ENCODE results near the gene TFCP2.
A peak's percentile ranks its signal among the peaks of the same experiment; 100 is the strongest.

The TFCP2 gene

DNA sequence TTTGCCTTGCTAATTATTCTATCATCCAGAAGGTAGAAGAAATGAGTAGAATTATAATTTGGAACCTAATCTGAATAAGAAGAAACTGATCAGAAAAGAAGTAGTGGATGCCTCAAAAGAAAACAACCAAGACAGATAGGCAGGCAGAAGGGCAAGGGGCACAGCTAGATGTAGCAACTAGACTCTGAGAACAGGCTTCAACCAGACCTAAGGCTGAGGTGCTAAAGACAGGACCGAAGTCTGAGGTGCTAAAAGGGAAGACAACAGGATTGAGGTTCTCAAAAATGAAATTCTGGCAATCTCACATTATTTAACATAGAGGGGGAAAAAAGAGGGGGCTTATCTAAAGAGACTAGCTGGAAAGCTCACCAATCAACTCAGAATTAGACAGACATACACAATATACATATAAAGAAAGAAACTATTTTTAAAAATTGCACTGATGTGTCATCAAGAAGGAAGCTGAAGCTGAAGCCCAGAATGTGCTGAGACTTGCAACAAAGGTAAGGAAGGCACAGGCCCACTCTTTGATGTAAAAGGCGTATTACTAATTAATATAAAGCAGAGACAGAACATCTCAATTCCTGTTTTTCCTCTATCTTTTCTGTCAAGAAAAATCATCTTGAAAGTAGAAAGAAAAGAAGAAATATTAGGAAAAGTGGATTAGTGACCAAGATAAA is 45.7 kb downstream of the TFCP2 start:
- Histone ChIP-seq H3K27me3 (replicated peaks; ENCODE audit: insufficient read depth, low read length) (no peaks in the 10 kb centered on the region), H3K4me3 (ENCODE audit: low read length) (no peak overlapping the region), H3K9me2 (replicated peaks; ENCODE audit: insufficient read depth, low read length) (no peaks in the 10 kb centered on the region), H3K4me2 (ENCODE audit: low read depth, low read length) (peak overlapping the region; percentile 48), H3K9me3 (replicated peaks; ENCODE audit: insufficient read depth, low read length) (no peaks in the 10 kb centered on the region), H4K20me1 (ENCODE audit: insufficient read depth, low read length) (no peaks in the 10 kb centered on the region), H3K36me3 (replicated peaks; ENCODE audit: insufficient read depth, low read length) (no peaks in the 10 kb centered on the region), H3K27ac (ENCODE audit: low read length) (peak overlapping the region; percentile 70), H2AFZ (ENCODE audit: low read length) (peak overlapping the region; percentile 29), H3F3A (ENCODE audit: insufficient read depth, low read length) (peaks cover 12% of the 10 kb centered on the region), H3K9ac (ENCODE audit: low read length) (peak overlapping the region; percentile 28), H3K4me1 (ENCODE audit: low read length) (peaks cover 27% of the 10 kb centered on the region), H3K79me2 (ENCODE audit: low read length) (no peaks in the 10 kb centered on the region)
- DNase-seq = peak; percentile 75
- no peak for TF ChIP-seq EZH2phosphoT487 (IDR thresholded peaks at IDR 0.05; ENCODE audit: low read length)
- TF ChIP-seq, protein P1, sequence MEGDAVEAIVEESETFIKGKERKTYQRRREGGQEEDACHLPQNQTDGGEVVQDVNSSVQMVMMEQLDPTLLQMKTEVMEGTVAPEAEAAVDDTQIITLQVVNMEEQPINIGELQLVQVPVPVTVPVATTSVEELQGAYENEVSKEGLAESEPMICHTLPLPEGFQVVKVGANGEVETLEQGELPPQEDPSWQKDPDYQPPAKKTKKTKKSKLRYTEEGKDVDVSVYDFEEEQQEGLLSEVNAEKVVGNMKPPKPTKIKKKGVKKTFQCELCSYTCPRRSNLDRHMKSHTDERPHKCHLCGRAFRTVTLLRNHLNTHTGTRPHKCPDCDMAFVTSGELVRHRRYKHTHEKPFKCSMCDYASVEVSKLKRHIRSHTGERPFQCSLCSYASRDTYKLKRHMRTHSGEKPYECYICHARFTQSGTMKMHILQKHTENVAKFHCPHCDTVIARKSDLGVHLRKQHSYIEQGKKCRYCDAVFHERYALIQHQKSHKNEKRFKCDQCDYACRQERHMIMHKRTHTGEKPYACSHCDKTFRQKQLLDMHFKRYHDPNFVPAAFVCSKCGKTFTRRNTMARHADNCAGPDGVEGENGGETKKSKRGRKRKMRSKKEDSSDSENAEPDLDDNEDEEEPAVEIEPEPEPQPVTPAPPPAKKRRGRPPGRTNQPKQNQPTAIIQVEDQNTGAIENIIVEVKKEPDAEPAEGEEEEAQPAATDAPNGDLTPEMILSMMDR (IDR thresholded peaks at IDR 0.05; ENCODE audit: low read length) = no peak
- no peak for TF ChIP-seq EZH2 (optimal IDR thresholded peaks at IDR 0.05; ENCODE audit: low read depth, low read length)

DNA sequence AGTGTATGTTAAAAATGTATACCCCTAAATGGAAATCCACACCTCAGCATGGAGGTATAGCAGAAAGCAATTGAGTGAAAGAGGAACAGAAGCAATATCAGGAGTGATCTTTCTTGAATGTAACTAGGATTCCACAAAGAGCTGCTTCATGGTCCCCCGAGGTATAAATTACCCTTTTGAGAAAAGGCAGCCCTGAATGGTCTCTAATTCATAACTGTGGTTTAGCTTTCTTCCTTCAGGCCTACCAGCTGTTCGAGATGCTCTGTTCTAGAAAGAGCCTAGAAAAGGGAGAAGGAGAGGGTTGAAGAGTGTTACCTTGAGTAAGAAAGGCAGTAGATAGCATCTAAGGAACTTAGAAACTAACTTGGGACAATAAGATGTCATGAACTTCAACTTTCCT is 46.6 kb downstream of the TFCP2 start:
- no peaks in the 10 kb centered on the region for H3K9me2 ChIP-seq (replicated peaks; ENCODE audit: insufficient read depth, low read length)

DNA sequence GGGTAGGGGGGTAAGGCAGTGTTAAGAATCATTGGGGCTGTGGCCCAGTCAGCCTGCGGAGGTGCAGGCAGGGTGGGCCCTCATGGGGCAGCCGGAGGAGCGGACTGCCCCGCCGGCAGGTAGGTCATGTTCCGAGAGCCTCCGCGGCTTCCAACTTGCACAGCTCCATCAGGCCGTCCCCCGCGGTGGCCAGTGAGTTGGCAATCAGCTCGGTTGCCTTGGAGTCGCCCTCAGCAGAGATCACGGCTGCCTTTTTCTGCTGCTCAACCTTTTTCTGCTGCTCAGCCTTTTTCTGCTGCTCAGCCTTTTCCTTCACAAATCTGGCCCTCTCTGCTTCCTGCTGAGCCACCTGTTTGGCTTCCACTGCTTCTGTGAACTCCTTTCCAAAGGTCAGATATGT is 48.4 kb downstream of the TFCP2 start:
- Histone ChIP-seq H3K36me3 (replicated peaks; ENCODE audit: insufficient read depth, low read length) (no peaks in the 10 kb centered on the region), H3K9me3 (replicated peaks; ENCODE audit: insufficient read depth, low read length) (no peaks in the 10 kb centered on the region), H3K4me1 (ENCODE audit: low read length) (peaks cover 27% of the 10 kb centered on the region), H3K79me2 (ENCODE audit: low read length) (no peaks in the 10 kb centered on the region), H2AFZ (ENCODE audit: low read length) (no peak overlapping the region), H3K27me3 (replicated peaks; ENCODE audit: insufficient read depth, low read length) (no peaks in the 10 kb centered on the region), H3K4me2 (ENCODE audit: low read depth, low read length) (no peak overlapping the region), H4K20me1 (ENCODE audit: insufficient read depth, low read length) (no peaks in the 10 kb centered on the region), H3K27ac (ENCODE audit: low read length) (no peak overlapping the region), H3K9ac (ENCODE audit: low read length) (no peak overlapping the region), H3K4me3 (ENCODE audit: low read length) (no peak overlapping the region), H3K9me2 (replicated peaks; ENCODE audit: insufficient read depth, low read length) (no peaks in the 10 kb centered on the region), H3F3A (ENCODE audit: insufficient read depth, low read length) (peaks cover 12% of the 10 kb centered on the region)
- DNase-seq = no peak
- TF ChIP-seq EZH2 (optimal IDR thresholded peaks at IDR 0.05; ENCODE audit: low read depth, low read length) (no peak), EZH2phosphoT487 (IDR thresholded peaks at IDR 0.05; ENCODE audit: low read length) (no peak)
- TF ChIP-seq, protein P1 (IDR thresholded peaks at IDR 0.05; ENCODE audit: low read length) = no peak

More for the DNA sequence above, 46.6 kb downstream of the TFCP2 start:
- peak overlapping the region; percentile 70; the same call in 1 of the 2 replicates for H3K27ac ChIP-seq (ENCODE audit: low read length)
- no peaks in the 10 kb centered on the region for H3K36me3 ChIP-seq (replicated peaks; ENCODE audit: insufficient read depth, low read length)
- peaks cover 27% of the 10 kb centered on the region for H3K4me1 ChIP-seq (ENCODE audit: low read length)
- H3K79me2 ChIP-seq (ENCODE audit: low read length) = no peaks in the 10 kb centered on the region
- peak overlapping the region; percentile 6; the same call in 1 of the 2 replicates for H3K4me2 ChIP-seq (ENCODE audit: low read depth, low read length)
- no peak overlapping the region for H3K4me3 ChIP-seq (ENCODE audit: low read length)
- H3K27me3 ChIP-seq (replicated peaks; ENCODE audit: insufficient read depth, low read length) = no peaks in the 10 kb centered on the region
- no peak overlapping the region for H3K9ac ChIP-seq (ENCODE audit: low read length)
- TF ChIP-seq EZH2 (optimal IDR thresholded peaks at IDR 0.05; ENCODE audit: low read depth, low read length) (no peak), EZH2phosphoT487 (IDR thresholded peaks at IDR 0.05; ENCODE audit: low read length) (no peak)
- TF ChIP-seq, protein P1 (IDR thresholded peaks at IDR 0.05; ENCODE audit: low read length) = no peak
- peak overlapping the region; percentile 28; the same call in 1 of the 2 replicates for H2AFZ ChIP-seq (ENCODE audit: low read length)
- H4K20me1 ChIP-seq (ENCODE audit: insufficient read depth, low read length) = no peaks in the 10 kb centered on the region
- peaks cover 12% of the 10 kb centered on the region for H3F3A ChIP-seq (ENCODE audit: insufficient read depth, low read length)
- no peaks in the 10 kb centered on the region for H3K9me3 ChIP-seq (replicated peaks; ENCODE audit: insufficient read depth, low read length)
- peak; percentile 42 for DNase-seq

Data from MM.1S (cell line).